ENCODE data around the gene EDARADD. TPM values are rescaled to one million over a fixed set of nuclear protein-coding genes. Genes with fewer than 3 reads are reported as not detected.

EDARADD gene
- total RNA-seq, 4 donors from 2014 or later = 0.55 to 2.6 (median 1.2) TPM; not detected in 1

DNA sequence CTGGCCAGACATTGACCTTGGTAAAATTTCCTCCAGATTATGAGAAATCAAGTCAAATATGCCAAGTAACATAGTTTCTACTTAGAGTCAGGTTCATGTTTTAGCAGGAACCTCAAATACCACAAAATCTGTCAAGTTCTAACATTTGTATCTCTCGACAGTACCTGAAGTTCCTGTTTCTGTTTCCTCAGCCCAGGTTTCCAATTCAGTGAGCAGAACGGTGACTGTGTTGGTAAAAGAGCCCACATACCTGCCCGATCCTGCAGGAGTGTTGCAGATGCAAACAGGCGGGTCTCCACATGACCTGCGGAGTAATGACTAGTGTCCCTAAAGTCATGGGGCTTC is 71.8 kb downstream of the EDARADD start:
- intact Hi-C loops (cut with DNase I; ENCODE audit: low total_unique reads) = no loop called here
- H3K36me3 ChIP-seq = no peaks in the 10 kb centered on the region
- no peaks in the 10 kb centered on the region for H3K4me1 ChIP-seq
- TF ChIP-seq, protein P1, sequence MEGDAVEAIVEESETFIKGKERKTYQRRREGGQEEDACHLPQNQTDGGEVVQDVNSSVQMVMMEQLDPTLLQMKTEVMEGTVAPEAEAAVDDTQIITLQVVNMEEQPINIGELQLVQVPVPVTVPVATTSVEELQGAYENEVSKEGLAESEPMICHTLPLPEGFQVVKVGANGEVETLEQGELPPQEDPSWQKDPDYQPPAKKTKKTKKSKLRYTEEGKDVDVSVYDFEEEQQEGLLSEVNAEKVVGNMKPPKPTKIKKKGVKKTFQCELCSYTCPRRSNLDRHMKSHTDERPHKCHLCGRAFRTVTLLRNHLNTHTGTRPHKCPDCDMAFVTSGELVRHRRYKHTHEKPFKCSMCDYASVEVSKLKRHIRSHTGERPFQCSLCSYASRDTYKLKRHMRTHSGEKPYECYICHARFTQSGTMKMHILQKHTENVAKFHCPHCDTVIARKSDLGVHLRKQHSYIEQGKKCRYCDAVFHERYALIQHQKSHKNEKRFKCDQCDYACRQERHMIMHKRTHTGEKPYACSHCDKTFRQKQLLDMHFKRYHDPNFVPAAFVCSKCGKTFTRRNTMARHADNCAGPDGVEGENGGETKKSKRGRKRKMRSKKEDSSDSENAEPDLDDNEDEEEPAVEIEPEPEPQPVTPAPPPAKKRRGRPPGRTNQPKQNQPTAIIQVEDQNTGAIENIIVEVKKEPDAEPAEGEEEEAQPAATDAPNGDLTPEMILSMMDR (IDR thresholded peaks at IDR 0.05) = no peak
- no peak for TF ChIP-seq POLR2A (IDR thresholded peaks at IDR 0.05)
- no peak for DNase-seq
- H3K4me3 ChIP-seq = no peak overlapping the region
- no peaks in the 10 kb centered on the region for H3K9me3 ChIP-seq
- no peak overlapping the region for H3K27ac ChIP-seq
- H3K27me3 ChIP-seq = peaks cover 0 to 4% of the 10 kb centered on the region in 2 donors

DNA sequence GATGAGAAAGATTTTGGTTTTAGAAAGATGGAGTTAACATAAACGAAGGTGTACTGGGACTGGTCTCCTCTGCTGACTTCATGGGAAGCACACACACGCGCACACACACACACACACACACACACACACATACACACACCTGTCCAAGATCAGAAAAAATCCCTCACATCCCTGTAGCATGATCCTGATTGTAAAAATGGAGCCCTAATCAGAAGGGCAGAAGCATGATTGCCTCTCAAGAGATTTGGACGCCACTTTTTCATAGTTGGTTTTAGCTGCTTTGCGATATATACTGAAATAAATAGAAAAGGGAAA is 73.2 kb downstream of the EDARADD start:
- Histone ChIP-seq H3K27me3 (peaks cover 0 to 4% of the 10 kb centered on the region in 2 donors), H3K4me3 (no peak overlapping the region), H3K4me1 (peaks cover 0 to 6% of the 10 kb centered on the region in 2 donors), H3K27ac (no peak overlapping the region), H3K9me3 (no peaks in the 10 kb centered on the region), H3K36me3 (no peaks in the 10 kb centered on the region)
- no peak for DNase-seq
- no peak for TF ChIP-seq POLR2A (IDR thresholded peaks at IDR 0.05)
- TF ChIP-seq, protein P1 (IDR thresholded peaks at IDR 0.05) = no peak
- intact Hi-C loops (cut with DNase I; ENCODE audit: low total_unique reads) = no loop called here

DNA sequence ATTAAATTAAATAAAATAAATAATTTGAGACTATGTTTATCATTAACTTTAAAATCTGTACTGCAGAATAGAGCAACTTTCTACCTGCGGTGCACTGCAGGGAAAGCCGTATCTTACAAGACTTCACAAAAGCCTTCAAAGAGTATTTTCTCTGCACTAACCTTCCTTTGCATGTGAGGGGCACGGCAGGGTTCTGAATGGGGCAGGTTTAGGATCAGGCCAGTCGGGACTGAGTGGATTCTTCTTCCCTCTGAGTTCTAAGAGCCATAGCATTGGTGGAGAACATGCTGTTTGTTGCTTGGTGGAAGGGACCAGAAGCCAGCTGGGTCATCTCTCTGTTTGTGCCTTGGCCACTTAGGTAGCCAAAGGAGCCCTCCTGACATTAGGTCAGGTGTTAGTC is 74.5 kb downstream of the EDARADD start:
- no peak for DNase-seq
- Histone ChIP-seq H3K27ac (no peak overlapping the region), H3K4me3 (no peak overlapping the region), H3K4me1 (peaks cover 0 to 6% of the 10 kb centered on the region in 2 donors), H3K27me3 (peaks cover 0 to 4% of the 10 kb centered on the region in 2 donors), H3K9me3 (no peaks in the 10 kb centered on the region), H3K36me3 (no peaks in the 10 kb centered on the region)
- no peak for TF ChIP-seq POLR2A (IDR thresholded peaks at IDR 0.05)
- TF ChIP-seq, protein P1 (IDR thresholded peaks at IDR 0.05) = no peak
- intact Hi-C loops (cut with DNase I; ENCODE audit: low total_unique reads) = no loop called here

GRCh38 chr1:236469466-236469865 is 75.4 kb downstream of the EDARADD start:
- intact Hi-C loops (cut with DNase I; ENCODE audit: low total_unique reads) = no loop called here
- Histone ChIP-seq H3K27me3 (peaks cover 0 to 4% of the 10 kb centered on the region in 2 donors), H3K9me3 (no peaks in the 10 kb centered on the region), H3K27ac (no peak overlapping the region), H3K4me1 (peaks cover 0 to 6% of the 10 kb centered on the region in 2 donors), H3K36me3 (no peaks in the 10 kb centered on the region), H3K4me3 (no peak overlapping the region)
- DNase-seq = no peak
- TF ChIP-seq, protein P1 (IDR thresholded peaks at IDR 0.05) = no peak
- no peak for TF ChIP-seq POLR2A (IDR thresholded peaks at IDR 0.05)

DNA sequence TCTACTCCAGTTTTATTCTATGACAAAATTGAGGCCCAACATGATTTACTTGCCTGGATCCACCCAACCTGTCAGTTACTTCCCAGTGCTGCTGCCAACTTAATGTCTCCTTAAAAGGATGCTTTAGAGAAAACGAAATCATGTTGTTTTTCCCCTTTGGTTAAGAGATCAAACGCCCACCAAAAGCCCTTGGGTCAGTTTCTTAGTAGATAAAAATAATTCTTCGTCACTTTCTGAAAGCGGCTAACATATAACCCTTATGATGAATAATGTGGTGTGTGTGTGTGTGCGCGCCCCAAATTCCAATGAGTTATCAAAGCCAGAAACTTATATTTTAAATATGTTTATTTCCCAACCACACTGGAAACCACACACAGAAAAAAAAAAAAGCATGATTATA is 77.0 kb downstream of the EDARADD start:
- TF ChIP-seq POLR2A (IDR thresholded peaks at IDR 0.05) = no peak
- TF ChIP-seq, protein P1 (IDR thresholded peaks at IDR 0.05) = no peak
- Histone ChIP-seq H3K27me3 (peaks cover 0 to 4% of the 10 kb centered on the region in 2 donors), H3K4me1 (peaks cover 0 to 6% of the 10 kb centered on the region in 2 donors), H3K36me3 (no peaks in the 10 kb centered on the region), H3K4me3 (no peak overlapping the region), H3K9me3 (no peaks in the 10 kb centered on the region), H3K27ac (no peak overlapping the region)
- intact Hi-C loops (cut with DNase I; ENCODE audit: low total_unique reads) = no loop called here
- DNase-seq = no peak
